ENCODE data around the gene CSTF2T.

DNA sequence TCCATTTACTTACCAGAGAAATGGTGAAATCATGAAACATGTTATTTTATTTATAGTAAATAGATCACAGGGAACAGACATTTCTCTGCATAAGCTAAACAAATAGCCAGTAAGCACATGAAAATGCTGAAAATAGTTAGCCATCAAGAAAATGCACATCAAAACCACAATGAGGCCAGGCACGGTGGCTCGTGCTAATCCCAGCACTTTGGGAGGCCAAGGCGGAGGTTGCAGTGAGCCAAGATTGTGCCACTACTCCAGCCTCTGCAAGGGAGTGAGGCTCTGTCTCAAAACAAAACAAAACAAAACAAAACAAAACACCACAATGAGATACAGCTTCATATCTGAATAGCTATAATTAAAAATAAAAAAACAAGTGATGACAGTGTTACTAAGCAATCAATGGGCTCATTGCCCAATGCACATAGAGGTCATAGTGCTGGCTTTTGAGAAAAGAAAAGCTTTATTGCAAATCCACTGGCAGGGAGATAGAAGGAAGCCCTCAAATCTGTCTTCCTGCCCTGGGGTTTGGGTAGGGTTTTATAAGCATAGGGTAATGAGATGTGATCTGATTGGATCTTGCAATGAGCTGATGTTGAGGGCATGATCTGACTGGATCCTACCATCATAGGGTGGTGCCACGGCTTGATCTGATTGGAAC, 16.2 kb downstream of the CSTF2T start:
- TF ChIP-seq, protein P1, sequence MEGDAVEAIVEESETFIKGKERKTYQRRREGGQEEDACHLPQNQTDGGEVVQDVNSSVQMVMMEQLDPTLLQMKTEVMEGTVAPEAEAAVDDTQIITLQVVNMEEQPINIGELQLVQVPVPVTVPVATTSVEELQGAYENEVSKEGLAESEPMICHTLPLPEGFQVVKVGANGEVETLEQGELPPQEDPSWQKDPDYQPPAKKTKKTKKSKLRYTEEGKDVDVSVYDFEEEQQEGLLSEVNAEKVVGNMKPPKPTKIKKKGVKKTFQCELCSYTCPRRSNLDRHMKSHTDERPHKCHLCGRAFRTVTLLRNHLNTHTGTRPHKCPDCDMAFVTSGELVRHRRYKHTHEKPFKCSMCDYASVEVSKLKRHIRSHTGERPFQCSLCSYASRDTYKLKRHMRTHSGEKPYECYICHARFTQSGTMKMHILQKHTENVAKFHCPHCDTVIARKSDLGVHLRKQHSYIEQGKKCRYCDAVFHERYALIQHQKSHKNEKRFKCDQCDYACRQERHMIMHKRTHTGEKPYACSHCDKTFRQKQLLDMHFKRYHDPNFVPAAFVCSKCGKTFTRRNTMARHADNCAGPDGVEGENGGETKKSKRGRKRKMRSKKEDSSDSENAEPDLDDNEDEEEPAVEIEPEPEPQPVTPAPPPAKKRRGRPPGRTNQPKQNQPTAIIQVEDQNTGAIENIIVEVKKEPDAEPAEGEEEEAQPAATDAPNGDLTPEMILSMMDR (IDR thresholded peaks at IDR 0.05): no peak
- no peak for TF ChIP-seq POLR2A (IDR thresholded peaks at IDR 0.05)
